Neural crest cell (in vitro differentiated cells): Measurements from ENCODE around the gene SMAD7. TPM values are rescaled to one million over a fixed set of nuclear protein-coding genes. Genes with fewer than 3 reads are reported as not detected.

Experiments
- DNase-seq: peaks from one replicate; pipeline ENCODE4 v3.0.0; 2021; ENCODE audit warnings: low read depth, mixed read lengths, low spot score
- H3K27ac Mint-ChIP-seq: one replicate; pipeline ENCODE4 v1.8.0; 2021; ENCODE audit warnings: mild to moderate bottlenecking, mixed read lengths; ENCODE audit not compliant: unreplicated experiment
- H3K27me3 Mint-ChIP-seq: 2 replicates; pipeline ENCODE4 v1.8.0; 2021; ENCODE audit warnings: low read depth, mild to moderate bottlenecking, mixed read lengths
- H3K36me3 Mint-ChIP-seq: 2 replicates; pipeline ENCODE4 v1.8.0; 2021; ENCODE audit warnings: low read depth, mild to moderate bottlenecking, mixed read lengths
- H3K4me1 Mint-ChIP-seq: 2 replicates; pipeline ENCODE4 v1.8.0; 2021; ENCODE audit warnings: mixed read lengths
- H3K4me3 Mint-ChIP-seq: one replicate; pipeline ENCODE4 v1.8.0; 2021; ENCODE audit warnings: mild to moderate bottlenecking, mixed read lengths
- H3K9me3 Mint-ChIP-seq: 2 replicates; pipeline ENCODE4 v1.8.0; 2021; ENCODE audit warnings: mixed read lengths
- CTCF ChIP-seq: fragments of 200-600 bp; sonication (generic); conservative IDR thresholded peaks from 2 replicates; pipeline ENCODE4 v1.5.0; 2021; ENCODE audit warnings: antibody characterized with exemption, mild to moderate bottlenecking
- total RNA-seq: library from RNA; stranded (reverse); gene quantifications from 2 replicates; pipeline ENCODE4 v1.2.1, GENCODE V29; 2021

SMAD7 gene
- total RNA-seq, 1 donor from 2014 or later = 2.0 TPM

- H3K9me3 Mint-ChIP-seq = no peaks in the 10 kb centered on the region
- peaks cover 9% of the 10 kb centered on the region for H3K4me1 Mint-ChIP-seq
- TF ChIP-seq CTCF = no peak
- peak overlapping the region; percentile 35 for H3K27ac Mint-ChIP-seq
- no peak overlapping the region for H3K4me3 Mint-ChIP-seq
- no peaks in the 10 kb centered on the region for H3K36me3 Mint-ChIP-seq
- H3K27me3 Mint-ChIP-seq = no peaks in the 10 kb centered on the region
- no peak for DNase-seq
Observed at GRCh38 chr18:48876590-48876989, 74.2 kb downstream of the SMAD7 start.

GRCh38 chr18:48875942-48876511 lies 74.7 kb downstream of the SMAD7 start:
- TF ChIP-seq CTCF = no peak
- no peak for DNase-seq
- Mint-ChIP-seq H3K4me3 (no peak overlapping the region), H3K4me1 (peaks cover 9% of the 10 kb centered on the region), H3K27me3 (no peaks in the 10 kb centered on the region), H3K36me3 (no peaks in the 10 kb centered on the region), H3K9me3 (no peaks in the 10 kb centered on the region), H3K27ac (peak overlapping the region; percentile 35)

GRCh38 chr18:48875314-48875941 lies 75.3 kb downstream of the SMAD7 start:
- no peak for TF ChIP-seq CTCF
- Mint-ChIP-seq H3K9me3 (no peaks in the 10 kb centered on the region), H3K36me3 (no peaks in the 10 kb centered on the region), H3K27me3 (no peaks in the 10 kb centered on the region), H3K27ac (no peak overlapping the region), H3K4me3 (no peak overlapping the region), H3K4me1 (peaks cover 9% of the 10 kb centered on the region)
- no peak for DNase-seq

- Mint-ChIP-seq H3K36me3 (no peaks in the 10 kb centered on the region), H3K4me1 (peaks cover 9% of the 10 kb centered on the region), H3K9me3 (no peaks in the 10 kb centered on the region), H3K4me3 (no peak overlapping the region), H3K27ac (no peak overlapping the region), H3K27me3 (no peaks in the 10 kb centered on the region)
- no peak for DNase-seq
- no peak for TF ChIP-seq CTCF
Observed at GRCh38 chr18:48874701-48875162, 76.0 kb downstream of the SMAD7 start.

- H3K36me3 Mint-ChIP-seq = no peaks in the 10 kb centered on the region
- peaks cover 9% of the 10 kb centered on the region for H3K4me1 Mint-ChIP-seq
- no peak overlapping the region for H3K27ac Mint-ChIP-seq
- H3K4me3 Mint-ChIP-seq = no peak overlapping the region
- no peaks in the 10 kb centered on the region for H3K9me3 Mint-ChIP-seq
- H3K27me3 Mint-ChIP-seq = no peaks in the 10 kb centered on the region
- DNase-seq = no peak
- TF ChIP-seq CTCF = no peak
Observed at GRCh38 chr18:48874233-48874632, 76.5 kb downstream of the SMAD7 start.
